KBM-7 (cell line): ENCODE results near the gene DUSP22.
"Not testable (repeated sequence)": the region's sequence is repeated elsewhere in the genome, so short reads cannot be mapped to it uniquely, and the experiment has no call there.

Source experiments
- DNase-seq: peaks from one replicate; pipeline ENCODE4 v3.0.0-alpha.2; 2015
- in situ Hi-C: fragments of 300-500 bp; cut with MboI; formaldehyde crosslinking; loops from 2 replicates; pipeline ENCODE4 v1.14.3; 2020; ENCODE audit warnings: low sequenced_read_pairs, low pct_unique_long_range_greater_than_20kb, mixed read lengths

Gene DUSP22

GRCh38 chr6:291697-292505 is at the start of gene DUSP22:
TSS of gene DUSP22 (plus strand) at chr6:292487. CDS start at chr6:292540, 53 bp downstream.
- peak; percentile 78 for DNase-seq
- in situ Hi-C loops, result no loop called here

GRCh38 chr6:246352-246751 is 45.9 kb upstream of the DUSP22 start:
- in situ Hi-C loops, result no loop called here
- DNase-seq, result no peak

DNA sequence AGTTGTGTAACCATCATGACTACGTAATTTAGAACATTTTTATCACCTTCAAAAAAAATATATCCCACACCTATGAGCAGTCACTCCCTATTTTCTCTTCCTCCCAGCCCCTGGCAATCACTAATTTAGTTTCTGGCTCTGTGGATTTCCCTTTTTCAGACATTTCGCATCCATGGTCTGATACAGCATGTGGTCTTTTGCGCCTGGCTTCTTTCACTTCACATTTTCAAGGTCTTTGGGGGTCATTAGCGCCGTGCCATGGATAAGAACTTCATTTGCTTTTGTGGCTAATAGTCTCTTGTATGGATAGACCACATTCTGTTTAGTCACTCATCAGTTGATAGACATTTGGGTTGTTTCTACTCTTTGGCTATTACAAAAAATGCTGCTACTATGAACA is 44.9 kb upstream of the DUSP22 start:
- no peak for DNase-seq
- in situ Hi-C loops, result no loop called here

DNA sequence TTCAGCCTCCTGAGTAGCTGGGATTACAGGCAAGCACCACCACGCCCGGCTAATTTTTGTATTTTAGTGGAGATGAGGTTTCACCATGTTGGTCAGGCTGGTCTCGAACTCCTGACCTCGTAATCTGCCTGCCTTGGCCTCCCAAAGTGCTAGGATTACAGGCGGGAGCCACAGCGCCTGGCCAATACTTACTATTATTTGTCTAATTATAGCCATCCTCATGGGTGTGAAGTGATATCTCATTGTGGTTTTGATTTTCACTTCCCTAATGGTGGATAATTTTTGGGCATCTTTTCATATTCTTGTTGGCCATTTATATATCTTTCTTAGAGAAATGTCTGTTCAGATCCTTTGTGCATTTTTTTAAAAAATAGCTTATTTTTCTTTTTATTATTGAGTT is 44.2 kb upstream of the DUSP22 start:
- in situ Hi-C loops, result not testable (repeated sequence)

DNA sequence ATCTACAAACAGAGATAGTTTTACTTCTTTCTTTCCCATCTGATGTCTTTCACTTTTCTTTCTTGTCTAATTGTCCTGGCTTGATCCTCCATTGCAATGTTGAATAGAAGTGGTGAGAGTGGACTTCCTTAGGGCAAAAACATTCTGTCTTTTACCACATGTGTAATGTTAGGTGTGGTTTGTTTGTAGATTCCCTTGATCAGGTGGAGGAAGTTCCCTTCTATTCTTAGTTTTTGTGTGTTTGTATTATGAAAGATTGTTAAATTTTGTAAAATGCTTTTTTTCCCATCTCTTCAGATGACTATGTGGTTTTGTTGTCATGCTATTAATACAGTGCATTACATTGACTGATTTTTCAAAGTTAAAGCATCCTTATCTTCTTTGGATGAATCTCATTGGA is 41.6 kb upstream of the DUSP22 start:
- DNase-seq, result no peak
- in situ Hi-C loops, result no loop called here

More for the DNA sequence above, 44.2 kb upstream of the DUSP22 start:
- not testable (repeated sequence) for DNase-seq

DNA sequence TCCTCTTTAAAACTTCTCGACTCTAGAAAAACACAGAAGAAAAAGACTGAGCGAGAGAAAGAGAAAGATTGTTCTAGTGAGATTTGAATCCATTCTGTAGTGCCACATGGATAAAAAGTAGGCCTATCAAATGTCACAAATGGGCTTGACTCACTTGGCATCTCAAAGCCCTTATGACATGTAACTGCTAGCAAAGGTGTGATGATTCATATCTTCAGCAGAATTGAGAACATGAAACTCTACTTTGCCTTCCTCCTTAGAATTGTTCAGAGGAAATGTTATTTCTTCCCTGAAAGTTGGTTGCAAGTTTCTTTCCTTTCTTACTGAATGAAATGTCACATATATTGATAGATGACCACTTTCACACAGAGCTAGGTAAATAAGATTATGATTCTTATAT is 40.4 kb upstream of the DUSP22 start:
- no peak for DNase-seq
- in situ Hi-C loops, result no loop called here

GRCh38 chr6:252775-253535 is 39.3 kb upstream of the DUSP22 start:
- DNase-seq, result no peak
- in situ Hi-C loops, result no loop called here

GRCh38 chr6:254016-254415 is 38.3 kb upstream of the DUSP22 start:
- in situ Hi-C loops, result no loop called here
- DNase-seq, result no peak

DNA sequence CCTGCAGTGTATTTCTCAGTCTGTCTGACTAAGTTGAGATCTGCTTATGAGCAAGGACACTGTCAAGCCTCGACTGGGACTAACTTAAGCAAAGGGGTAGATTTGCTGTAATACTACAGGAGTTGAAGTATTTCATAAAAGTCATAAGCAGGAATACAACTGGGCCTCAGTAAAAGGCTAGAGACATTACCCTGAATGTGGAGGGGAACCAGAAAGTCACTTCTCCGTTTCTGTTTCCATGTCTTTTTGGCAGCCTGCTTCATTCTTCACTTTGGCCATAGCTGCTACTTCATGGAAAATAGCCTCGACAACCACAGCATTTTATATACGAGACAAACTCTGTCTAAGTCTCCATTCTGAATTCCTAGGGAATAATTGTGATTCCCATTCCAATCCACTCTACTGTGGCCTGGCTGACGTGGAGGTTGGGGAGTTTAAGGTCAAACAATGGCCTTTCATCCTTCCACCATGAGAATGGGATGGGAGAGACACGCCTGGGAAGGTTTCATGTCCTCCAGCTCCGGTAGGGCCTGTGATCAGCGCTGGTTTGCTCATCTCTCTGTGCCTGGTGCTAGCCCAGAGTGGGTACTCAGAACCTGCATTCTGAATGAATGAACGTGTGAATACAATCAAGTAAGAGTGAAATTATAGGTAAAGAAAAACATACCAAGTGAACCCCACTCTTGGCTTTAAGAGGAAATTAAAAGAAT is 37.1 kb upstream of the DUSP22 start:
- no peak for DNase-seq
- in situ Hi-C loops, result no loop called here

- in situ Hi-C loops, result no loop called here
- no peak for DNase-seq
Observed at GRCh38 chr6:255751-256083, 36.6 kb upstream of the DUSP22 start.

DNA sequence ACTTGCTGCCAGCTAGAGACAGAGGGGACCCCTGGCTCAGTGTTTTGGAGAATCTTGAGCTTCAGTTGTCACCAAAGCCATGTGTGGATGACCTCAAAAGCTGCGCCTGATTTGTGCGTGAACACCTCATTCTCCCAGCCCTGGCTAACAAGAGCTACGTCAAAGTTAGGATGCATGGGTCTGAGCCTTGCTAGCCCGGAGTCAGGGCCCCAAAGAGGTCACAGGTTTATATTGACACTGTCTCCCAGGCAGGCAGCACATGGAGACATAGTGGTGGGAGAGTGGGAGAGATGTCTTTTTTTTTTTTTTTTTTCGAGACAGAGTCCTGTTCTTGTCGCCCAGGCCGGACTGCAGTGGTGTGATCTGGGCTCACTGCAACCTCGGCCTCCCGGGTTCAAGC is 36.1 kb upstream of the DUSP22 start:
- in situ Hi-C loops, result no loop called here
- no peak for DNase-seq

DNA sequence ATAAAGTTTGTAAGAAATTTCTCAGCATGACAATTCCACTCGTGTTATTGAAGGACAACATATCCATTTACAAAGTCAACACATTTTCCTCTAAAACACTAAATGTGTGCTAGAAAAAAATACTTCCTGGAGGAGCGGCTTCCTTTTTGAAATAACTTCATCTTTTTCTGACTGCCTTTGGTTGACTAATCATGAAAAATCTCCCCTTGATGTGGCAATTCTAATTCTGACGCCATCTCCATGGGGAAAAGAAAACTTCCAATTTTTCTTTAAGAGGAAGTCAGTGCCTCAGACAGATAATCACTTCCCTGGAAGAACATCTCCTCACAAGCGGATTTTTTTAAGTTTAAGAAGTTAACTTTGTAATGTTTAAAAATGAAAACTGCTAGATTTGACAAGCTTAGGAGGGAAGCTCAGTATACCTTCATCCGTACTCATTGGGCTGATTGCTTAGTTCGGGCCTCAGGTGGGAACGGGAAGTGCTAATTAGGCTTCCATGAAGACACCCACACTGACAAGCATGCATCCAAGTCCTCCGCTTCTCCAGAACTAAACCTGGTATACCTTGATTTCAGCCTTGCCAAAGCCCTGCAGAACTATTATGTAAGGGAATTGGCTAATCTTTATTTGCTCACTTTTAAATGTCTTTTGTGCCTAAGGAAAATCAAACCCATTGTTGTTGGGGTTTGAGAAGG is 35.1 kb upstream of the DUSP22 start:
- peak; percentile 55 for DNase-seq
- in situ Hi-C loops, result no loop called here

DNA sequence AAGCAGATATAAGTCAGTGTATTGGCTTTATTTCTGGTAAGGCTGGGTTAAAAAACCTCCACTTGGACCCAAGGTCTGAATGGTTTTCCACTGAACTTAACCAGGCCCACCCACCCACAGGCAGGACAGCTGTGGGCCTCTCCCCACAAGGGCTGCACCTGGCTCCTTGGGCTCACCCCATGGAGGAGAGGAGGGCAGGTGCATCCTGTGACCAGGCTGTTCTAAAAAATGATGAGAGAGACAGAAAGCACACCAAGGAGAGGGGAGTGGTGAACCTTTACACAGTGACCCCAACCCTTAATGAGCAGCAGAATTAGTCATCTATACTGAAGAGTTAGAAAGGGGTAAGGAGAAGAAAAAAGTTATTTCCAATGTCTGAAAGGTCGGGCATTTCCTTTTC is 34.5 kb upstream of the DUSP22 start:
- in situ Hi-C loops, result no loop called here
- DNase-seq, result no peak

DNA sequence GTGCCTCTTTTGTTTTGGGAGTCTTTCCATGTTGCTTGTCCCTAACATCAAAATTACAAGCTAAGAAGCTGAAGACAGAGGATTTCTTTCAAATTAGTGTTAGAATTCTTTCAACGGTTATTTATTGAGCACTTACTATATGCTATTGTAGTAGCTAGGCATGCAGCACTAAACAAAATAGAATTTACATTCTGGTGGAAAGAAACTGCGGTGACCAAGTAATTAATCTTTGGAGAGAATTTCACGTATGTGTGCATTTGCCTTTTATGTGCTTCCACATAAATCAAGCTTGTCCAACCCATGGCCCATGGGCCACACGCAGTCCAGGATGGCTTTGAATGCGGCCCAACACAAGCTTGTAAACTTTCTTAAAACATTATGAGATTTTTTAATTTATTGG is 33.0 kb upstream of the DUSP22 start:
- in situ Hi-C loops, result no loop called here
- no peak for DNase-seq

GRCh38 chr6:259901-260508 is 32.3 kb upstream of the DUSP22 start:
- no peak for DNase-seq
- in situ Hi-C loops, result no loop called here

GRCh38 chr6:264626-265025 is 27.7 kb upstream of the DUSP22 start:
- no peak for DNase-seq
- in situ Hi-C loops, result no loop called here

- DNase-seq, result no peak
- in situ Hi-C loops, result no loop called here
Observed at GRCh38 chr6:268394-268935, 23.8 kb upstream of the DUSP22 start.

GRCh38 chr6:273551-274058 is 18.7 kb upstream of the DUSP22 start:
- DNase-seq, result no peak
- in situ Hi-C loops, result no loop called here

GRCh38 chr6:277746-278145 is 14.5 kb upstream of the DUSP22 start:
- in situ Hi-C loops, result no loop called here
- no peak for DNase-seq
